C4-2B (cell line): ENCODE results near the gene PADI4.

Experiments
- H3K27ac ChIP-seq: fragments of 450-650 bp; 2 replicates; pipeline ENCODE4 v1.5.1; 2017
- ZFX ChIP-seq: fragments of 450-650 bp; IDR thresholded peaks from 2 replicates; pipeline ENCODE4 v1.6.1; 2017
- TF ChIP-seq, protein P1 (sequence below): fragments of 450-650 bp; conservative IDR thresholded peaks from 2 replicates; pipeline ENCODE4 v1.5.1; 2017; ENCODE audit warnings: mild to moderate bottlenecking

PADI4 gene

GRCh38 chr1:17351598-17352324 is 43.8 kb downstream of the PADI4 start:
- no peak overlapping the region for H3K27ac ChIP-seq
- no peak for TF ChIP-seq ZFX
- TF ChIP-seq, protein P1, sequence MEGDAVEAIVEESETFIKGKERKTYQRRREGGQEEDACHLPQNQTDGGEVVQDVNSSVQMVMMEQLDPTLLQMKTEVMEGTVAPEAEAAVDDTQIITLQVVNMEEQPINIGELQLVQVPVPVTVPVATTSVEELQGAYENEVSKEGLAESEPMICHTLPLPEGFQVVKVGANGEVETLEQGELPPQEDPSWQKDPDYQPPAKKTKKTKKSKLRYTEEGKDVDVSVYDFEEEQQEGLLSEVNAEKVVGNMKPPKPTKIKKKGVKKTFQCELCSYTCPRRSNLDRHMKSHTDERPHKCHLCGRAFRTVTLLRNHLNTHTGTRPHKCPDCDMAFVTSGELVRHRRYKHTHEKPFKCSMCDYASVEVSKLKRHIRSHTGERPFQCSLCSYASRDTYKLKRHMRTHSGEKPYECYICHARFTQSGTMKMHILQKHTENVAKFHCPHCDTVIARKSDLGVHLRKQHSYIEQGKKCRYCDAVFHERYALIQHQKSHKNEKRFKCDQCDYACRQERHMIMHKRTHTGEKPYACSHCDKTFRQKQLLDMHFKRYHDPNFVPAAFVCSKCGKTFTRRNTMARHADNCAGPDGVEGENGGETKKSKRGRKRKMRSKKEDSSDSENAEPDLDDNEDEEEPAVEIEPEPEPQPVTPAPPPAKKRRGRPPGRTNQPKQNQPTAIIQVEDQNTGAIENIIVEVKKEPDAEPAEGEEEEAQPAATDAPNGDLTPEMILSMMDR: no peak

- no peak for TF ChIP-seq ZFX
- TF ChIP-seq, protein P1: no peak
- H3K27ac ChIP-seq: no peak overlapping the region
Observed at GRCh38 chr1:17352419-17352909, 44.5 kb downstream of the PADI4 start.

DNA sequence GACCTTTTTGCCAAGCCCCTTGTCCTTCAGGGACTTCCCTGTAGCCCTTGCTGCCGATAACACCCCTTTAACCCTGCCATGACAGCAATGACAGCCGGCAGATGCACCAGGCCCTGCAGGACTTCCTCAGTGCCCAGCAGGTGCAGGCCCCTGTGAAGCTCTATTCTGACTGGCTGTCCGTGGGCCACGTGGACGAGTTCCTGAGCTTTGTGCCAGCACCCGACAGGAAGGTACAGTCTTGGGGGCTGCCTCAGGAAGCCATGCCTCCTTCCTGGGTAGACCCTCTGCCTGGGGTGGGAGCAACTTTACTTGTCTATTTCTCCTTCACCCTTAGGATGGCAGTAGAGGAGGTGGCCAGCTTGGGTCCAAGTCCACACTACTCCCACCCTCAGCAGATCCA is 47.9 kb downstream of the PADI4 start:
- TF ChIP-seq, protein P1: no peak
- TF ChIP-seq ZFX: no peak
- H3K27ac ChIP-seq: no peak overlapping the region

GRCh38 chr1:17356387-17357026 is 48.5 kb downstream of the PADI4 start:
- no peak overlapping the region for H3K27ac ChIP-seq
- TF ChIP-seq, protein P1: no peak
- no peak for TF ChIP-seq ZFX

DNA sequence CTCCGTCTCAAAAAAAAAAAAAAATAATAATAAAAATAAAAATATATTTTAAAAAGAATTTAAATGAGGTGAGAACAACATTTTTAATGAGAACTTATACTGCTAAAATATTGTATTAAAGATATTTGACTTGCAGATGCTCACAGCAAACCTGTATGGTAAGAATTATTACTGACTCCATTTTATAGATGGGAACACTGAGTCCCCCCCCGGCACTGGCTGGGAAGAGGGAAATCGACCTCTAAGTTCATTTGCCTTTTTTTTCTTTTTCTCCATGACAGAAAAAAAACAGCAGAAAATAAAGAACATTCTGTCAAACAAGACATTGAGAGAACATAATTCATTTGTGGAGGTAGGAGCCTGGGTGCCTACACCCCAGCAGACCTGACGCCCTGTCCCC is 50.6 kb downstream of the PADI4 start:
- no peak overlapping the region for H3K27ac ChIP-seq
- no peak for TF ChIP-seq ZFX
- TF ChIP-seq, protein P1: no peak

- H3K27ac ChIP-seq: no peak overlapping the region
- no peak for TF ChIP-seq ZFX
- TF ChIP-seq, protein P1: no peak
Observed at GRCh38 chr1:17359031-17359430, 51.0 kb downstream of the PADI4 start.

GRCh38 chr1:17359808-17360207 is 51.8 kb downstream of the PADI4 start:
- TF ChIP-seq, protein P1: no peak
- no peak for TF ChIP-seq ZFX
- no peak overlapping the region for H3K27ac ChIP-seq
